ENCODE results near the gene PYCARD.

- TF ChIP-seq CTCF (IDR thresholded peaks at IDR 0.05) (no peak), POLR2AphosphoS5 (IDR thresholded peaks at IDR 0.05) (no peak)
Observed at GRCh38 chr16:31183432-31184428, 18.8 kb downstream of the PYCARD start.

Data from breast epithelium (tissue), 3 donors.